HG03280 (cell line): ENCODE results near the gene DLG3.
A peak's percentile ranks its signal among the peaks of the same experiment; 100 is the strongest.
"Not testable (repeated sequence)": the region's sequence is repeated elsewhere in the genome, so short reads cannot be mapped to it uniquely, and the experiment has no call there.

Source experiments
- ATAC-seq: cut with Tn5 transposase; IDR thresholded peaks from one replicate; pipeline ENCODE4 v1.9.1; 2021; ENCODE audit warnings: mild to moderate bottlenecking, moderate library complexity; ENCODE audit not compliant: unreplicated experiment

The DLG3 gene

DNA sequence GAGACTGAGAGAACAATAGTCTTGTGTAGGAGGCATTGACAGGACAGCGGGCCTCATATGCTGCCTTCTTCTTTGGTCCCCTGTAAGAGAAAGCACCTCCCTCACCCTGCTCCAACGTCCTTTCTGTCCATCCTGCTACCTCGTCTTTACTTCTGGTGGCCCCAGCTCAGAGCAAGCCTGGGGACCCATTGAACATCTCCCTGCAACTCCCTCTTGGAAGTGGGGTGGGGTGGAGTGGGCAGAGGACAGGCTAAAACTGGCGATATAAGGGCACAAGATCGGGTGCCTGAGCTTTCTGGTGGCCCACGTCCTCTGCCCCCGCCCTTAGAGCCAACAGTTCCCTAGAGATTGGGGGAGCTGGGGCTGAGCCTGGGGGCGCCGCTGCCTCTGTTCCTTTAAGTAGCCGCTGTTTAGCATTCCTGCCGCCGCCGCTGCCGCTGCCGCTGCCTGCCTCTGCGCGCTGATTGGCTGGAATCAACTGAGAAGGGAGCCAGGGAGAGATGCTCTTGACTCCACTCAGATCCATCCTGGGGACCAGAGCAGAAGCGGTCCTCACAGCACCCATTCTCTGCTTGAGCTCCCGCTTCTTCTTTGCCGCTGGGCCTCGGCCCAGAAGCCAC lies at the start of gene DLG3:
DLG3 (plus strand) TSS at position 510 of the 620 bp plus-strand sequence. CDS start 367 bp downstream, outside the sequence.
- ATAC-seq, result no peak

DNA sequence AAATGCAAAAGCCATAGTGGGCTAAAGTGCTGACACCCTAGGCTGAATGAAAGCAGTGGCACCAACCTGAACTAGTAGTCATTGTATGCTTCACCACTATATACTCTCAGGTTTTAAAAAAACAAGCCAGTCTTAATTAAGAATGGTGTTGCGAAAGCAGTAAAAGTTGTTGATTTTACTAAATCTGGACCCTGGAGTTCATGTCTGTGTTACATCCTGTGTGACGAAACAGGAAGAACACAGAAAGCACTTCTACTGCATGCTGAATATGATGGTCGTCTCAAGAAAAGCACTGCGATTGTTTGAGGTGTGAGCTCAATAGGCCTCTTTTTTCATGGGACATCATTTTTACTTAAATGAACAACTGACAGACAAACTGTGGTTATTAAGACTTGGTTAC lies 45.7 kb upstream of the DLG3 start:
- ATAC-seq, result no peak

DNA sequence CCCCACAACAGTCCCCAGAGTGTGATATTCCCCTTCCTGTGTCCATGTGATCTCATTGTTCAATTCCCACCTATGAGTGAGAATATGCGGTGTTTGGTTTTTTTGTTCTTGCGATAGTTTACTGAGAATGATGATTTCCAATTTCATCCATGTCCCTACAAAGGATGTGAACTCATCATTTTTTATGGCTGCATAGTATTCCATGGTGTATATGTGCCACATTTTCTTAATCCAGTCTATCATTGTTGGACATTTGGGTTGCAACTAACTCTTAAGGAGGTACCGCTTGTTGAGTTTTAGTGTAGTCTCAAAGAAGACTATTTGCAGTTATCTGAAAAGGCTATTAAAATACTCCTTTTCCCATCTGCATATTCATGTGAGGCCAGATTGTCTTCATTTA lies 44.5 kb upstream of the DLG3 start:
- not testable (repeated sequence) for ATAC-seq

DNA sequence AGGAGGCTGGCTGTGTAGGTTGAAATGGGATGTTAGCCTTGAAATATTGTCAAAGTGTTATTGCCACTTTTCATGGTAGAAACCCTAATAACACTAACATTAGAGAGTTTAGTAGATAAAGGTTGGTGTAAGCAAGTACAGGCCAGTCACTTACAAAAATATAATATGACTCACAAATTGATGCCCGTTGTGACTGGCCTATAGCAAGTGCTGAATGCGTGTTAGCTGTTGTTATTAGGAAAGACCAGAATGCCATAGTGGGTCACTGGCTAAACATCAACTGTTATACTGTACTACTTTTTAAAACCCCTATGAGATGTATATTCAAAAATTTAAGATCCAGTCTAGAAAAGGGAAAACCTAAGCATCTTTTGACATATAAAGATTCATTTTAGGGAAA lies 41.9 kb upstream of the DLG3 start:
- ATAC-seq, result no peak

DNA sequence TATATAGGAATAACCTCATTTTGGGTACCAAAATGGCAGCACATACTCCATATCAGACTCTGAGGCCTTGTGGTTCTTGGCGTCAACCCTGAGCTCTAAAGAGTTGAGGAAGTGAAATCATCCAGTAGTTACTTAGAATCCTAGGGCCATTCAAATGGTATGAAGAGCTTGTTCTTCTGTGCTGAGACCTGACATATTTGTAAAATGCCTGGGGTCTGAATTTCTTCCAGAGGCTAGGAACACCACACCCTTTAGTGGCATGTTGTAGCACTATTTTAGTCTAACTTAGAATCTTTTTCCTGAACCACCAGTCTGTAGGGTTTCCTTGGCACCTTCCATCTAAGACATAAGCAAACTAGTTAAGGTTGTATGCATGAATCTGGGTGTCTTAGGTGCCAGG lies 39.6 kb upstream of the DLG3 start:
- no peak for ATAC-seq

DNA sequence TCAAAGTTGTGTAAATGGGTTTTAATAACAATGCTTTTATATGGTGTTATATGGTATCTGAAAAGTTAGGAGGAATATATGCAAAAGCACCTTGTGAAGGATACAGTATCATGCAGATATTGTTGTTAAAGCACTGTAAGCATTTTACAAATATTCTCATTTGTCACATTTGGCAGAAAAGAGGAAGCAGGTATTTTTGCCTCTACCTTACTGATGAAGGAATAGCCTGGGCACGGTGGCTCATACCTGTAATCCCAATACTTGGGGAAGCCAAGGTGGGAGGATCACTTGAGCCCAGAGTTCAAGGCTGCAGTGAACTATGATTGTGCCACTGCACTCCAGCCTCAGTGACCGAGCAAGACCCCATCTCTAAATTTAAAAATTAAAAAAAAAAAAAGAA lies 33.7 kb upstream of the DLG3 start:
- ATAC-seq, result no peak

DNA sequence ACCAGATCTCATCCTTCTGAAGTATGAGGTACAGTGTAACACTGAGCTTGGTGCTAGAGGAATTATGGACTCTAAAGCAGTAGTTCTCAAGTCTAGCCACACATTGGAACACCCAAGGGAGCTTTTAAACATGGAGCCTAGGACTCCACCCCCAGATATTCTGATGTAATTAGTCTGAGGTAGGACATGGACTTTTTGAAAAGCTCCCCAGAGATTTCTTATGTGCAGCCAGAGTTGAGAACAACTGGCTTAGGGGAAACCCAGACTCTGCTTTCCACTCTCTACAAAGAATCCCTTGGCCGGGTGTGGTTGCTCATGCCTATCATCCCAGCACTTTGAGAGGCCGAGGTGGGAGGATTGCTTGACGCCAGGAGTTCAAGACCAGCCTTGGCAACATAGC lies 33.2 kb upstream of the DLG3 start:
- no peak for ATAC-seq

DNA sequence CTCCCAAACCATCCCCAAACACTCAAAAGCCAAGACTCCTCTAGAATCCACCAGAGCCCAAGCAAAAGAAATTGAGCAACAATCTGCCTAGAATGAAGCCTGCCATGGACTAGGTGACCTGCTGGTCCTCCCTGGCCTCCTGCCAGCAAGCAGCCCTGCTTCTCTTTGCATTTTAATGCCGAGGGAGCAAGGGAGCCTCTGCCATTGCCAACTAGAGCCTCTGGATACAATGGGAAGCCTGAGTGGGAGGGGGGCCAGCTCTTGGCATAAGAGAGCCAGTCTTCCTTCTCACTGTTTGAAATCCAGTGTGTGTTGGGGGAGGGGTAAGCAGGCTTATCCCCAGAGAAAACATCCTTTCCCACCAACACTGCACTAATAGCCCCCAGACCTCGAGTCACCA lies 23.0 kb upstream of the DLG3 start:
- ATAC-seq, result no peak

DNA sequence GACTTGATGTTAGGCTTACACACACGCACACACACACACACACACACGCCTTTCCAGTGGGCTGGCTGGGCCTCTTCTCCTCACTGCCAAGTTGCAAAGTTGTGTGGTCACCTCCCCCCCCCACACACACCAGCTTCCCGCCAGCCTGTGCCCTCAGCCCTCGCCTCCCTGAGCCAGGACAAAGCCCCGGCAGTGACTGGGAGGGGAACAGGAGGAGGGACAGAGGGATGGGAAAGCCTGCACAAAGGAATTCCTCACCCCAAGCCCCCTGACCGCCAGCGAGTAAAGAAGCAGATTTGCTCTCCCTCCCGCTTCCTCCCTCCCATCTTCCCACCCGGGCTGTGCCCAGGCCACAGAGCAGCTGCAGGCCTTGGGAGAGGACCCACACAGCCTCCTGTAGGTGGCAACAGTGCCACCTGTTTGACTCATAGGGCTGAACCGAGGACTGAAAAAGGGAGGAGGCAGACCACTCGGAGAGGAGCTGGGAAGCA lies 21.7 kb upstream of the DLG3 start, which contains the start of gene GDPD2:
GDPD2 (plus strand) TSS at position 464 of the 491 bp plus-strand sequence. CDS start 1,671 bp downstream, outside the sequence.
- ATAC-seq, result no peak

DNA sequence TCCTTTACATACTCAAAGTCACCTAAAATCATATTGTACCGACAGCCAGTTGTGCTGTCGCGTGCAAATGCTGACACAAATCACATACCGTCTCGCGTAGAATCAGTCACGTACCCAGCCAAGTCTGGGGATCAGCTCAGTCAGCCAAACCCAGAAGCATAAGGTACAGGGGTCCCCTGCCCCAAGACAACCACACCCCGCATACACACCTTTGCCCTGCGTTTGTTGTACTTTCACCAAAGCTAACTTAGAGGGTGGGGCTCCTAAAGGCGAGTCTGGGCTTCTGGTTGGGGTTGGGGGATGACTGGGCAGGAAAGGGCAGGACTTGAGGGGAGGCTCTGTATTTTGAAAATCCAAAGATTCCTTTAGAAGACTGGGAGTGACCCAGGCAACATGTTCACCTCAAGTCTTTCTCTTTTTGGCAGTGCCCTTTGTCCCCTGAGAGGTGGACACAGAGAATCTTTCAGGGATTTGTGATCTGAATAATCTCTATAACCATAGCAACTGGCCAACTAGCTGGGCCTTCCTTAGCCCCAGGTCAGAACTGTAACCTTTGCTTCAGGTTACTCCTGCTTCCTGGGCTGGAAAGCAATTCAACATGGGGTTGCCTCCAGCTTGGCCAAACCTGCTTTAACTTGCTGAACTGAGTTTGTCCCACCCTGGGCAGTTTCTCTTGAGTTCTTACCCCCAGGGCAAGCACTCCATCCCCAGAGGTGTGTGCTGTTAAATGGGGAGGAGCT lies 20.5 kb upstream of the DLG3 start:
- no peak for ATAC-seq

DNA sequence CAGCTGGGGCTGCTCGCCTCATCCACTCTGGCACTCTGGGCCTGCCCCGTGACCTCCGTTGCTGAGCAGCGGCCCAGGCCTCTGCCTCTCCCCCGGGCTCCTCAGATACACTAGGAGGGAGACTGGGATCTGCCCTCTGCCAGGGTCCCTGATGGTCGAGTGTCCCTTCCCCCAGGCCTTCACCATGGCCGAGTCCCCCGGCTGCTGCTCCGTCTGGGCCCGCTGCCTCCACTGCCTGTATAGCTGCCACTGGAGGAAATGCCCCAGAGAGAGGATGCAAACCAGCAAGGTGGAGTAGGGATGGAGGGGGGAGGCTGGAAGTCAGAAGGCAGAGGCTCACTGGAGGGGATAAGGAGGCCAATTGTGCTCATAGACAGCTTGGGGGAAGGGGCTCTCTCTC lies 19.8 kb upstream of the DLG3 start:
- no peak for ATAC-seq

DNA sequence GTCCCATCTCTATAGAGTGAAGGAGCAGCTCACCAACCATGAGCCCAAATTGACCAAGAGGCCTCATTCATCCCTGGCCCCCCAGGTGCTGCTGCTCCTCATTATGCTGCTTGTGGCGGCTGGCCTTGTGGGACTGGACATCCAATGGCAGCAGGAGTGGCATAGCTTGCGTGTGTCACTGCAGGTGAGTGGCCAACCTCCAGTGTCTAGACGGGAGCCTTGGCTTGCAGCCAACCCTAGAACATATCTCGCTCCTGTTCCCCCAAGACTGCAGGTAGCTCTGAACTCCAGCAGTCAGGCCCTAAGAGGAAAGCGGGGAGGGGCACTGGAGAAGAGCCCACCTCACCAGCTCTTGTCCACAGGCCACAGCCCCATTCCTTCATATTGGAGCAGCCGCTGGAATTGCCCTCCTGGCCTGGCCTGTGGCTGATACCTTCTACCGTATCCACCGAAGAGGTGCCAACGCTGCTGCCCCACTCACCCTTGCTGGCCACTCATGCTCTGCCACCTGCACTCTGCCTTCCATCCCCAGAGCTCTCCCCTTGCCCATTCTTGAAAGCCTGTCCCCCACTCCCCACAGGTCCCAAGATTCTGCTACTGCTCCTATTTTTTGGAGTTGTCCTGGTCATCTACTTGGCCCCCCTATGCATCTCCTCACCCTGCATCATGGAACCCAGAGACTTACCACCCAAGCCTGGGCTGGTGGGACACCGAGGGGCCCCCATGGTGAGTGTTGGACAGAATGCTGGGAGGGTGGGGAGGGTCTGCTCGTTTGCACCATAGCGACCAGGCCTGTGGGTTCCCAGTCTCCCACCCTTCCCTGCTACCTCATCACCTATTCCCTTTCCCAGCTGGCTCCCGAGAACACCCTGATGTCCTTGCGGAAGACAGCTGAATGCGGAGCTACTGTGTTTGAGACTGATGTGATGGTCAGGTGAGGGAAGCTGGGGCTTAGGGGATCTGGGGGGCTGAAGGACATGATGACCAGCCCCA lies 18.1 kb upstream of the DLG3 start:
- ATAC-seq, result no peak

DNA sequence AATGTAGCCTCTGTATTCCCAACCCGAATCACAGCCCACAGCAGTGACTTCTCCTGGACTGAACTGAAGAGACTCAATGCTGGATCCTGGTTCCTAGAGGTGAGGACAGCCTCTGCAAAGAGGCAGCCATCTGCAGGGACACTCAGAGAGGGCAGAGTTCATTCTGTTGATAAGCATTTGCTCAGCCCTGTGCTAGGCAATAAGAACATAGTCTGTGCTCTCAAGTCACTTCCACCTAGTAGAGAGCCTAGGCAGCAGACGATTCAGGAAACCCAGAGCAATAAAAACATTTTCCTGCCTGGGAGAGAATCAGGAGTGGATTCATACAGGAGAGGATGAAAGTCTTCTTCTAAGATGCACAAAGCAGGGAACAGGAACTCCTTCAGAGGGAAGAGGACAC lies 17.3 kb upstream of the DLG3 start:
- ATAC-seq, result no peak

DNA sequence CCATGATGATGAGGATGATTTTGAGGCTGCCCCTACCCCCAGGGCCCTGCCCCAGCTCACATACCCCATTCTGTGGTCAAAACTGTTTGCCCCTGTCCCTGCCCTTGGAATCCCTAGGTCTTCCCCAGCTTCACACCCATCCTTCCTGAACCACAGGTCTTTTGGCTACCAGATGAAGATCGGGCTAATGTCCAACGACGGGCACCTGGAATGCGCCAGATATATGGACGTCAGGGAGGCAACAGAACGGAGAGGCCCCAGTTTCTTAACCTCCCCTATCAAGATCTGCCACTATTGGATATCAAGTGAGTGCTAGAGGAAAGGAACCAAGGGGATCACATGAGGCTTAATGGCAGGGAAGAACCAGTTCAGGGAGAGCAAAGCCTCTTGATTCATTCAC lies 14.9 kb upstream of the DLG3 start:
- no peak for ATAC-seq

DNA sequence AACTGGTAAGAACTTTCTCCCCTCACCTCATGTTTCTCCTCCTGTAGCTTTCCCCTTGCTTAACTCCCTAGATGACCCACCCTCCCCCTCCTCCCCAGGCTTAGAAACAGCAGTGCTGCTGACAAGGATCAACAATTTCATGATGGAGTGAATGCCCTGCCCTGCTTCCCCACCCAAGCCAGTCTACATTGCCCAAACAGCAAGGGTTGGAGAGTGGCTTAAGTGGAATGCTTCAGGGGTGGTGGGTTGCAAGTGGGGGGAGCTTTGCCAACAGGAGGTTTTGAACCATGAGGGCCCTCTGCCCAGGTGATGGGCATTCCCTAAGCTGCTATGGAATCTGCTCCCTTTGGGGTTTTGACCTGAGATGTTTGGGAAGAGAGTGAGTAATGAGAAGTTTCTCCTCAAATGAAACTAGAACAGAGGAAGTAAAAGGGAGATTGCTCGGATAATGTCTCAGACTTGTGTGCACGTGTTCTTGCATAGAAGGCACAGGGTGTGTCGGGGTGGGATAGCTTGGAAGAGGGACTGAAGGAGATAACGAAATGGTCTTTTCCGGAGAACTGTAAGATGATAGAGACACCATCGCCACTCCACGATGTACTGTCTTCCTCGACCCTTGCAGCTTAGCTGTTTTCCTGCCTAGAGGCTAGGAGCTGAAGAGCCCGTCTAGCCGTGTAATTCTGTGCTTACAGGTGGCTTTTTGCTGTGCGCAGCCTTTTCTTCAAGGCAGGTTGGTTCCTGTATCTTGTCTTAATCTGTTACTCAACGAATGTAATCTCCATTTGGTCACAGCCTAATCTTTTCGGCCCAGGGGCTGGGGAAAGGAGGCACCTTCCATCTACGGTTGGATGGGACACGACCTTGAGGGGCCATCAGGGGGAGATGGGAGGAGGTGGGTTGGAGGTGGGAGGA lies 11.4 kb upstream of the DLG3 start:
- no peak for ATAC-seq

DNA sequence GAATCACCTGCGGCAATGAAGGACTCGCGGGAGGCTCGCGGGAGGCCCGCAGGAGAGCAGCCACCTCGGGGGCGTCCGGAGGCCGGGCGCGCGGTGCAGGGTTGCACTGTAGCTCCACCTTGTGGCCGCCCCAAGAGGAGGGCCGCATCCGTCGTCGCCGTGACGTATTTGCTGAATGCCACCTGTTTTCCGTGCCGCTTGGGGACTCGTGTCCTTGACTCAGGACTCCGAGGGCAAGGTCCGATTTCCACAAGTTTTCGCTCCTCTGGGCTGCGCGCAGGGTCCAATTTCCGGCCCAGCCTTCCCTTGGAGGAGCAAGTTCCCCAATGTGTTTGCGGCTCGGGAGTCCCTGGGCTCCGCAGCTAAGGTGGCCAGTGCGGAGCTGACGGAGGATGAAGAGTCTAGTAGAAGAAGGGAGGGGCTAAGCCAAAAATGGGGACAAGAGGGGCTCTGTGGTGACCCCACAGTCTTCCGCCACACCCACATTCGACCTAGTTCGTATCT lies 10.7 kb upstream of the DLG3 start:
- peak; percentile 78 for ATAC-seq

DNA sequence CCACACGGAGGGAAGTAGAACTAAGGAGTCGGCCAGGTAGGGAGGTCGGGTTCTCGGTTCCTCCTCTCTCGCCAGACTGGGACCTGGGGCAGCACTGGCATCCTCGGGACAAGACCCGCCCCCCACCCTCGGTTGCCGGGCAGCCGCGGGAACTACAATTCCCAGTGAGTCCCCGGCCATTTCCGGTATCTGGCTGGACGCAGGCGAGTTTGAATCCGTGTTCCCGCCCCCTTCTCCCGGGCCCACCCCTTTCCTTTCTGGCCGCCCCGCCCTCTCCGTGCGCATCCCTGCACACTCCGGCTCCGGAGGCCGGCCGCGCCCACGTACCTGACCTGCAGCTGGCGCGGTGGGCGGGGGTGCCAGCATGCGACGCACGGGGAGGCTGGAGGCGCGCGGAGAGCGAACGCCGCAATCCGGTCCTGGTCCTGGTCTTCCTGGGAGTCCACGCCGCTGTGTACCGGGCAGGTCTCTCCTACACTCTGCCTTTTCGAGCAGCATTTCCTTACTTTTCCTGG lies 10.2 kb upstream of the DLG3 start:
- peak; percentile 38 for ATAC-seq

DNA sequence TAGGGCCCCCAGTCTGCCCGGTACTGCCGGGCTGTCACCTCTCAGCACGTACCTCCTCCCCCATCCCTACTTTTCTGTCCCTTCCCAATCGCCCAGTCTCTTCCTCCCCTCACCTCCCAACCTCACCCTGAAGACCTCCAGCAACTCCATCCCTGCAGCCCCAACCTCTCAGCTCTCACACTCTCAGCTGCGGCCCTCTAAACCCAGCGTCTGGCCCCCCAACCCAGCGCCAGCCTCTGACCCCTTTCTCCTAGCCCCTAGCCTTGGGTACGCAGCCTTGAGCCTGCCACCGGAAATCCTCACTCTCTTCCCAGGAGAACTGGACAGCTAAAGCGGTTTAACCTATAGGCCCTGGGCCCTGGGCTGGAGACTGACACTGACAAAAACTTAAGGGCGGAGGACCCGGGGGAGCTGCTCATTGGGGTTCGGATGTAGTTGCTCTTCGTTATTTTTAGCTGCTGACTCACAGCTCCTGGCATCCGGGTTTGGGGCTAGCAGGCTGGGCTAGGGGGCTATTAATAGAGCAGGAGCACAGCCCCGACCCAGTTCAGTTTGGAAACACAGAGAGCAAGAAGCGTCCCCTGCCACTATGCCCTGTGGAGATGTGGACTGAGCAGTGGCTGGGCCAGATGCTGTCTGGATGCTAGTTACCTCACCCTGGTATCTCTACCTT lies 9.6 kb upstream of the DLG3 start:
- no peak for ATAC-seq

DNA sequence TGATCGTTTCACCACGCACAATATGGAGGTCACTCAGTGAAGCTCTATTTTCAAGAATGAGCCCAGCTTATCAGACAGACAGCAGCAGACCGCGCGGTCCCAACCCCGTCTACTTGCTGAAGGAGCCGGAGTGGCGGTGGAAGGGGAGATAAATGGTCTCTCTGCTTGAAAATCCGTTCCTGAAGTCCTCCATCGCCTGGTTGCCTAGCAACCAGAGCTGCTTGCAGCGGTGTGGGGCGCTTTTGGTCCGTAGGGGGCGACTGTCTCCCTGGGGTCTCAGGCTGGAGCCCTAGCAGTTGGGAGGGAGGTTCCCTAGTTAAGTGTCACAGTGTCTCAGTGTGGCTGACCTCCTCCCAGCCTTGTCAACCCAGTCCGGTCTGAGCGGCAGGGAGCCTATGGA lies 8.3 kb upstream of the DLG3 start:
- ATAC-seq, result no peak
